ENCODE data around the gene PKP2. TPM values are rescaled to one million over a fixed set of nuclear protein-coding genes. Genes with fewer than 3 reads are reported as not detected.

The PKP2 gene
- total and polyA plus RNA-seq, 2 of the 4 experiments (the other 2 are of a cell fraction): 0.10 to 0.18 TPM

DNA sequence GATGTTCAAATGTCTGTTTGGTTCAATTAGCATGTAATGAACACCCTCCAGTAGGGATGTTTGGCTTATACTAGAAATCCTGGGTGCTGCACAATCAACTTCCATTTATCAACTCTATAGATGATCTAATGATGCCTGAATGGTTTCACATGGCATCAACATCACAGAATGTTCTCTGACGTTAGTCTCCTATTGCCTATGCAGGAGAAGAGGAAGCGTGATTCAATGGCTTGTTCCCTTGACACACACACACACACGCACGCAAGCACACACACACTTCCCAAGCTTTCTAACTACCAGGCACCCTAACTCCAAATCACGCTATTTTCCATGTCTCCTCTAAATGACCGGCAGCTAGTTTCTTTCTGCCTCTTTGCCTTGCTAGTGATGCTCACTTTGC, 49.3 kb downstream of the PKP2 start:
- 67% methylated on average over 3 of the region's 6 CpGs; no CpG with 5 or more reads in 1 of the 2 experiments for WGBS, 2 experiments (ENCODE audit: extremely low coverage in 2 of 2, insufficient read length in 1 of 2)
- intact Hi-C loops (cut with micrococcal nuclease): no loop called here

More for the DNA sequence above, 49.3 kb downstream of the PKP2 start:
- TF ChIP-seq MXI1 (IDR thresholded peaks at IDR 0.05; ENCODE audit: borderline replicate concordance, low read depth, low read length): no peak
- no peak for TF ChIP-seq FOS (IDR thresholded peaks at IDR 0.05; ENCODE audit: low read depth, low read length)
- TF ChIP-seq SMC3 (IDR thresholded peaks at IDR 0.05; ENCODE audit: low read depth, low read length): no peak
- TF ChIP-seq CTCF (conservative IDR thresholded peaks at IDR 0.05; ENCODE audit: low read depth, low read length): no peak
- no peak for TF ChIP-seq MAFK (IDR thresholded peaks at IDR 0.05; ENCODE audit: low read depth, low read length)
- TF ChIP-seq CEBPB (IDR thresholded peaks at IDR 0.05; ENCODE audit: low read depth, low read length): no peak
- TF ChIP-seq RFX5 (IDR thresholded peaks at IDR 0.05; ENCODE audit: low read depth, low read length): no peak
- TF ChIP-seq USF2 (IDR thresholded peaks at IDR 0.05; ENCODE audit: low read depth, low read length): no peak
- ChIA-PET CTCF (no interaction called here), POLR2A (ENCODE audit: unreplicated experiment) (no interaction called here)
- DNase-seq: no peak
- H2AK9ac ChIP-seq (replicated peaks; ENCODE audit: low read depth, low read length, poor library complexity): no peak overlapping the region
- H2BK20ac ChIP-seq (ENCODE audit: low read depth, low read length): no peak overlapping the region
- H2BK120ac ChIP-seq (ENCODE audit: low read depth, low read length): no peak overlapping the region
- ATAC-seq (ENCODE audit: low read depth): no peak
- no peak overlapping the region for H2BK5ac ChIP-seq (ENCODE audit: low read depth, low read length, poor library complexity, severe bottlenecking)
- H3K27ac ChIP-seq (ENCODE audit: insufficient read depth, low read length): no peak overlapping the region
- no peak overlapping the region for H4K5ac ChIP-seq (ENCODE audit: low read depth, low read length)
- no peak overlapping the region for H3K18ac ChIP-seq (ENCODE audit: low read depth, low read length)
- no peak overlapping the region for H3K4ac ChIP-seq (ENCODE audit: low read depth, low read length)
- no peak overlapping the region for H3K9ac ChIP-seq (ENCODE audit: low read depth, low read length)
- no peaks in the 10 kb centered on the region for H3K36me3 ChIP-seq (ENCODE audit: control insufficient read depth, insufficient read depth, low read length)
- H3K4me3 ChIP-seq (ENCODE audit: insufficient read depth, low read depth, low read length): no peak overlapping the region
- no peaks in the 10 kb centered on the region for H3K4me1 ChIP-seq (ENCODE audit: control insufficient read depth, insufficient read depth, low read length)
- BruUV-seq (replicated peaks): no TSS peak
- no peak overlapping the region for H3K23ac ChIP-seq (ENCODE audit: low read depth, low read length)
- in situ Hi-C loops (cut with MboI; ENCODE audit: low sequenced_read_pairs) (no loop called here), dilution Hi-C loops (cut with HindIII; ENCODE audit: low sequenced_read_pairs, unreplicated experiment) (no loop called here)
- H4K8ac ChIP-seq (ENCODE audit: low read depth in 2 of 2, low read length in 2 of 2): no peak overlapping the region
- H3K27me3 ChIP-seq (ENCODE audit: control insufficient read depth, insufficient read depth, low read length): no peaks in the 10 kb centered on the region
- H3K9me3 ChIP-seq (ENCODE audit: control insufficient read depth, insufficient read depth, low read length): no peaks in the 10 kb centered on the region
- no peak overlapping the region for H3K14ac ChIP-seq (replicated peaks; ENCODE audit: low read depth, low read length)
- H2AK5ac ChIP-seq (ENCODE audit: low read depth, low read length): no peak overlapping the region
- H3K9me1 ChIP-seq (ENCODE audit: insufficient read depth, low read length): no peaks in the 10 kb centered on the region
- H3K79me1 ChIP-seq (ENCODE audit: low read depth in 1 of 2, low read length in 2 of 2): no peaks in the 10 kb centered on the region
- H3K56ac ChIP-seq (ENCODE audit: extremely low read depth, insufficient read depth, low read length): no peak overlapping the region
- no peak overlapping the region for H3K4me2 ChIP-seq (ENCODE audit: low read depth, low read length)
- H2AFZ ChIP-seq (replicated peaks; ENCODE audit: low read length, poor library complexity): no peak overlapping the region
- H2BK15ac ChIP-seq (ENCODE audit: low read depth, low read length): no peak overlapping the region
- no peak overlapping the region for H4K91ac ChIP-seq (ENCODE audit: insufficient read depth, low read depth, low read length)
- no peaks in the 10 kb centered on the region for H4K20me1 ChIP-seq (ENCODE audit: insufficient read depth, low read length)
